ACC112 (cell line): Measurements from ENCODE around the gene LANCL3.
"Not testable (repeated sequence)": the region's sequence is repeated elsewhere in the genome, so short reads cannot be mapped to it uniquely, and the experiment has no call there.

Experiments
- H2AFZ ChIP-seq: fragments of 200-600 bp; sonication (generic); one replicate; pipeline ENCODE4 v1.6.0; 2017; ENCODE audit warnings: antibody characterized with exemption, low read length; ENCODE audit not compliant: unreplicated experiment
- H3K27ac ChIP-seq: fragments of 200-600 bp; sonication (generic); 2 replicates; pipeline ENCODE4 v1.5.1; 2014; ENCODE audit warnings: low read depth, mild to moderate bottlenecking, antibody characterized with exemption, low read length, moderate library complexity
- H3K27me3 ChIP-seq: fragments of 200-600 bp; sonication (generic); 2 replicates; pipeline ENCODE4 v1.6.1; 2014; ENCODE audit warnings: mild to moderate bottlenecking, antibody characterized with exemption, low read length, moderate library complexity, mixed read lengths; ENCODE audit not compliant: insufficient read depth
- H3K36me3 ChIP-seq: fragments of 200-600 bp; sonication (generic); 2 replicates; pipeline ENCODE4 v1.6.1; 2016; ENCODE audit warnings: mild to moderate bottlenecking, antibody characterized with exemption, low read length, moderate library complexity, mixed read lengths; ENCODE audit not compliant: insufficient read depth
- H3K4me1 ChIP-seq: fragments of 200-600 bp; sonication (generic); one replicate; pipeline ENCODE4 v1.6.1; 2016; ENCODE audit warnings: low read length, mixed read lengths; ENCODE audit not compliant: insufficient read depth, unreplicated experiment, control insufficient read depth
- H3K4me3 ChIP-seq: fragments of 200-600 bp; sonication (generic); 2 replicates; pipeline ENCODE4 v1.5.1; 2014; ENCODE audit warnings: mild to moderate bottlenecking, low read depth, low read length
- H3K79me2 ChIP-seq: fragments of 200-600 bp; sonication (generic); one replicate; pipeline ENCODE4 v1.6.0; 2016; ENCODE audit warnings: low read length; ENCODE audit not compliant: control insufficient read depth, unreplicated experiment, insufficient read depth

Gene LANCL3

GRCh38 chrX:37572108-37572587, 687 bp downstream of the LANCL3 start:
- H3K27me3 ChIP-seq, H3K4me3 ChIP-seq, H2AFZ ChIP-seq, H3K79me2 ChIP-seq, H3K27ac ChIP-seq, H3K4me1 ChIP-seq, H3K36me3 ChIP-seq: not testable (repeated sequence)

GRCh38 chrX:37573121-37573520, 1.7 kb downstream of the LANCL3 start:
- H3K36me3 ChIP-seq, H2AFZ ChIP-seq, H3K27ac ChIP-seq, H3K27me3 ChIP-seq, H3K4me1 ChIP-seq, H3K79me2 ChIP-seq, H3K4me3 ChIP-seq: not testable (repeated sequence)

GRCh38 chrX:37578045-37578444, 6.6 kb downstream of the LANCL3 start:
- H3K36me3 ChIP-seq = no peaks in the 10 kb centered on the region
- H3K79me2 ChIP-seq = no peaks in the 10 kb centered on the region
- no peaks in the 10 kb centered on the region for H3K4me1 ChIP-seq
- no peak overlapping the region for H2AFZ ChIP-seq
- H3K4me3 ChIP-seq = no peak overlapping the region
- H3K27me3 ChIP-seq = no peaks in the 10 kb centered on the region
- H3K27ac ChIP-seq = no peak overlapping the region

- Histone ChIP-seq H3K4me3 (no peak overlapping the region), H3K27ac (no peak overlapping the region), H3K79me2 (no peaks in the 10 kb centered on the region), H3K27me3 (no peaks in the 10 kb centered on the region), H3K36me3 (no peaks in the 10 kb centered on the region), H2AFZ (no peak overlapping the region), H3K4me1 (no peaks in the 10 kb centered on the region)
These were observed 8.6 kb downstream of the LANCL3 start for GRCh38 chrX:37580080-37580479.

- H3K27ac ChIP-seq, H3K4me3 ChIP-seq, H3K4me1 ChIP-seq, H3K36me3 ChIP-seq, H3K27me3 ChIP-seq, H2AFZ ChIP-seq, H3K79me2 ChIP-seq: not testable (repeated sequence)
These were observed 15.9 kb downstream of the LANCL3 start for GRCh38 chrX:37587337-37587736.

GRCh38 chrX:37590047-37590446, 18.6 kb downstream of the LANCL3 start:
- no peak overlapping the region for H3K27ac ChIP-seq
- H3K36me3 ChIP-seq = no peaks in the 10 kb centered on the region
- no peak overlapping the region for H2AFZ ChIP-seq
- H3K4me3 ChIP-seq = no peak overlapping the region
- H3K79me2 ChIP-seq = no peaks in the 10 kb centered on the region
- no peaks in the 10 kb centered on the region for H3K27me3 ChIP-seq
- H3K4me1 ChIP-seq = no peaks in the 10 kb centered on the region

GRCh38 chrX:37594755-37595382, 23.4 kb downstream of the LANCL3 start:
- no peaks in the 10 kb centered on the region for H3K36me3 ChIP-seq
- no peak overlapping the region for H3K27ac ChIP-seq
- H3K79me2 ChIP-seq = no peaks in the 10 kb centered on the region

GRCh38 chrX:37599729-37600128, 28.3 kb downstream of the LANCL3 start:
- Histone ChIP-seq H3K27me3 (peaks cover 30% of the 10 kb centered on the region), H3K27ac (no peak overlapping the region), H3K4me3 (no peak overlapping the region), H2AFZ (no peak overlapping the region), H3K4me1 (no peaks in the 10 kb centered on the region), H3K79me2 (no peaks in the 10 kb centered on the region), H3K36me3 (no peaks in the 10 kb centered on the region)

More at GRCh38 chrX:37594755-37595382, 23.4 kb downstream of the LANCL3 start:
- Histone ChIP-seq H2AFZ (no peak overlapping the region), H3K4me3 (no peak overlapping the region), H3K27me3 (peaks cover 13% of the 10 kb centered on the region), H3K4me1 (no peaks in the 10 kb centered on the region)

GRCh38 chrX:37603938-37604409, 32.5 kb downstream of the LANCL3 start:
- Histone ChIP-seq H3K27ac (no peak overlapping the region), H2AFZ (no peak overlapping the region)

GRCh38 chrX:37607243-37607642, 35.8 kb downstream of the LANCL3 start:
- H3K27ac ChIP-seq = no peak overlapping the region
- no peak overlapping the region for H3K4me3 ChIP-seq
- peaks cover 33% of the 10 kb centered on the region for H3K27me3 ChIP-seq
- H3K4me1 ChIP-seq = no peaks in the 10 kb centered on the region
- H3K36me3 ChIP-seq = no peaks in the 10 kb centered on the region
- no peak overlapping the region for H2AFZ ChIP-seq
- H3K79me2 ChIP-seq = no peaks in the 10 kb centered on the region

More at GRCh38 chrX:37603938-37604409, 32.5 kb downstream of the LANCL3 start:
- Histone ChIP-seq H3K36me3 (no peaks in the 10 kb centered on the region), H3K79me2 (no peaks in the 10 kb centered on the region), H3K4me3 (no peak overlapping the region), H3K27me3 (peaks cover 24% of the 10 kb centered on the region), H3K4me1 (no peaks in the 10 kb centered on the region)

GRCh38 chrX:37608156-37608555, 36.7 kb downstream of the LANCL3 start:
- no peaks in the 10 kb centered on the region for H3K36me3 ChIP-seq
- peaks cover 29% of the 10 kb centered on the region for H3K27me3 ChIP-seq
- no peaks in the 10 kb centered on the region for H3K4me1 ChIP-seq
- H2AFZ ChIP-seq = no peak overlapping the region
- no peaks in the 10 kb centered on the region for H3K79me2 ChIP-seq
- no peak overlapping the region for H3K27ac ChIP-seq
- no peak overlapping the region for H3K4me3 ChIP-seq
